OCI-LY7 (cell line): Measurements from ENCODE around the gene CEP68. TPM values are rescaled to one million over a fixed set of nuclear protein-coding genes. Genes with fewer than 3 reads are reported as not detected.
A peak's percentile ranks its signal among the peaks of the same experiment; 100 is the strongest.

Source experiments
- BruUV-seq: library from RNA; stranded (reverse); fragments of 400-500 nt; replicated peaks from 2 replicates; lab custom pipeline; 2021; lab: Mats Ljungman, UMichigan
- CTCF ChIA-PET: fragments of 300-600 bp; sonication (Branson Sonifier 250); formaldehyde crosslinking; loops from one replicate; lab custom pipeline; 2022; ENCODE audit warnings: antibody characterized with exemption; ENCODE audit not compliant: unreplicated experiment; lab: Charles Lee
- POLR2A ChIA-PET: fragments of 300-600 bp; sonication (Branson Sonifier 250); formaldehyde crosslinking; loops from one replicate; lab custom pipeline; 2022; ENCODE audit warnings: antibody characterized with exemption; lab: Charles Lee
- DNase-seq: peaks from one replicate; pipeline ENCODE4 v3.0.0-alpha.2; 2015; ENCODE audit warnings: low spot score
- H2AFZ ChIP-seq: fragments of 200-600 bp; sonication (generic), shearing (Covaris generic); 2 replicates; pipeline ENCODE4 v1.6.1; 2014; ENCODE audit warnings: mild to moderate bottlenecking, antibody characterized with exemption, low read length, moderate library complexity
- H3K27ac ChIP-seq: fragments of 200-600 bp; sonication (generic); 2 replicates; pipeline ENCODE4 v1.5.1; 2014; ENCODE audit warnings: mixed run types, low read depth, mild to moderate bottlenecking, moderate library complexity, low read length, inconsistent platforms; ENCODE audit not compliant: poor library complexity, severe bottlenecking
- H3K36me3 ChIP-seq: fragments of 200-600 bp; sonication (generic); 2 replicates; pipeline ENCODE4 v1.6.1; 2014; ENCODE audit warnings: mild to moderate bottlenecking, antibody characterized with exemption, low read length, moderate library complexity, mixed read lengths; ENCODE audit not compliant: insufficient read depth
- H3K4me1 ChIP-seq: fragments of 200-600 bp; sonication (generic); 2 replicates; pipeline ENCODE4 v1.5.1; 2014; ENCODE audit warnings: mild to moderate bottlenecking, low read length; ENCODE audit not compliant: insufficient read depth, poor library complexity, severe bottlenecking
- H3K4me2 ChIP-seq: fragments of 200-600 bp; sonication (generic); 2 replicates; pipeline ENCODE4 v1.6.1; 2014; ENCODE audit warnings: mild to moderate bottlenecking, low read length
- H3K4me3 ChIP-seq: fragments of 200-600 bp; sonication (generic); 2 replicates; pipeline ENCODE4 v1.5.1; 2014; ENCODE audit warnings: mild to moderate bottlenecking, low read depth, low read length; ENCODE audit not compliant: poor library complexity, severe bottlenecking
- H3K79me2 ChIP-seq: fragments of 200-600 bp; sonication (generic); 2 replicates; pipeline ENCODE4 v1.6.1; 2016; ENCODE audit warnings: low read depth, mild to moderate bottlenecking, low read length, moderate library complexity, mixed read lengths; ENCODE audit not compliant: insufficient read depth
- H3K9me2 ChIP-seq: fragments of 200-600 bp; sonication (generic); 2 replicates; pipeline ENCODE4 v1.6.1; 2016; ENCODE audit warnings: mild to moderate bottlenecking, low read length, mixed read lengths; ENCODE audit not compliant: insufficient read depth
- H3K9me3 ChIP-seq: fragments of 200-600 bp; sonication (generic); 2 replicates; pipeline ENCODE4 v1.6.1; 2014; ENCODE audit warnings: mild to moderate bottlenecking, mixed run types, low read length, mixed read lengths
- H4K20me1 ChIP-seq: fragments of 200-600 bp; sonication (generic); 2 replicates; pipeline ENCODE4 v1.6.1; 2014; ENCODE audit warnings: mild to moderate bottlenecking, antibody characterized with exemption, low read length, moderate library complexity, mixed read lengths; ENCODE audit not compliant: insufficient read depth
- CTCF ChIP-seq: fragments of 200-600 bp; sonication (generic); conservative IDR thresholded peaks from 2 replicates; pipeline ENCODE4 v1.5.1; 2014; ENCODE audit warnings: mild to moderate bottlenecking, antibody characterized with exemption, low read length, moderate library complexity, mixed read lengths
- EZH2phosphoT487 ChIP-seq: fragments of 200-600 bp; sonication (generic); IDR thresholded peaks from 2 replicates; pipeline ENCODE4 v1.6.1; 2018; ENCODE audit warnings: low read depth, borderline replicate concordance, mild to moderate bottlenecking, mixed run types, antibody characterized with exemption, low read length, moderate library complexity, mixed read lengths
- intact Hi-C: fragments of 100-400 bp; cut with micrococcal nuclease; formaldehyde crosslinking; loops from one replicate; pipeline ENCODE4 v1.10.0; 2022; ENCODE audit not compliant: unreplicated experiment
- total RNA-seq, 2 experiments: library from RNA; depleted of rRNA in 1 of 2; stranded (reverse); fragments of >200 nt in 1 of 2; shearing (Covaris generic) in 1 of 2; gene quantifications; 2 replicates each; pipeline ENCODE4 v1.2.3, GENCODE V29; 2014 to 2022

Gene CEP68
- total RNA-seq, 2 experiments from 2014 or later = 8.7 to 17.1 TPM

GRCh38 chr2:65020943-65021528, 35.2 kb upstream of the CEP68 start:
- no peaks in the 10 kb centered on the region for H3K79me2 ChIP-seq
- no peak for DNase-seq
- H3K4me1 ChIP-seq = peaks cover 23% of the 10 kb centered on the region
- CTCF ChIA-PET = no interaction called here
- POLR2A ChIA-PET = interaction anchor here (0.6 to 1.0 kb wide), 3 partner anchors 10 to 439 kb away, joined by 3 read pairs; no protein-coding TSS in a partner anchor
- TF ChIP-seq EZH2phosphoT487 (no peak), CTCF (no peak)
- no peaks in the 10 kb centered on the region for H4K20me1 ChIP-seq
- H3K9me2 ChIP-seq = no peaks in the 10 kb centered on the region
- no peaks in the 10 kb centered on the region for H3K9me3 ChIP-seq
- H3K27ac ChIP-seq = no peak overlapping the region
- H3K4me3 ChIP-seq = no peak overlapping the region
- H2AFZ ChIP-seq = no peak overlapping the region
- H3K36me3 ChIP-seq = peaks cover 71% of the 10 kb centered on the region
- no TSS peak for BruUV-seq
- H3K4me2 ChIP-seq = no peak overlapping the region
- intact Hi-C loops = no loop called here

GRCh38 chr2:65021709-65022108, 34.5 kb upstream of the CEP68 start:
- CTCF ChIA-PET = no interaction called here
- H3K4me3 ChIP-seq = no peak overlapping the region
- TF ChIP-seq CTCF (no peak), EZH2phosphoT487 (no peak)
- no peaks in the 10 kb centered on the region for H3K79me2 ChIP-seq
- peaks cover 28% of the 10 kb centered on the region for H3K4me1 ChIP-seq
- BruUV-seq = TSS peak; percentile 43
- no peaks in the 10 kb centered on the region for H3K9me2 ChIP-seq
- no peak for DNase-seq
- H3K36me3 ChIP-seq = peaks cover 65% of the 10 kb centered on the region
- H4K20me1 ChIP-seq = no peaks in the 10 kb centered on the region
- H3K4me2 ChIP-seq = no peak overlapping the region
- intact Hi-C loops = no loop called here
- no peak overlapping the region for H3K27ac ChIP-seq
- POLR2A ChIA-PET = interaction anchor here (0.6 to 1.0 kb wide), 3 partner anchors 9 to 440 kb away, joined by 3 read pairs; no protein-coding TSS in a partner anchor
- H2AFZ ChIP-seq = no peak overlapping the region
- no peaks in the 10 kb centered on the region for H3K9me3 ChIP-seq

DNA sequence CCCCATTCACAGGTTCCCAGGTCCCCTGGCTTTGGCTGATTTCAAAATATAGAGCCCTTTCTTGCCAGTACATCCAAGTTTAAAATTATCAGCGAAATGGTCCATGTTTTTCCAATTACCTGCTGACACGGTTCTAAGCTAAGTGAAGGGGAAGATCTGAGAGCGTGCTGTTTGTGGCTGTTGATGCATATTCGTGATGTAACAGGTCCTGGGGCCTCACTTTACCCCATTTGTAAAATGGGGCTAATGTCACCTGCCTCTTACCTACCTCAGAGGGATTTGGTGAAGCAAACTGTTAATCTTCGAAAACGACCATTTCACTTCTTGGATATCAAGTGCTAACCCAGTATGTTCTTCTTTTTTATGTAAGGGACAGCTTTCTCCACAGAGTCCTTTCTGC, 34.0 kb upstream of the CEP68 start:
- CTCF ChIA-PET = no interaction called here

More for the DNA sequence above, 34.0 kb upstream of the CEP68 start:
- Histone ChIP-seq H3K79me2 (no peaks in the 10 kb centered on the region), H3K9me2 (no peaks in the 10 kb centered on the region), H3K36me3 (peaks cover 61% of the 10 kb centered on the region), H3K4me3 (no peak overlapping the region), H3K4me2 (no peak overlapping the region), H4K20me1 (no peaks in the 10 kb centered on the region), H3K27ac (no peak overlapping the region), H3K9me3 (no peaks in the 10 kb centered on the region), H2AFZ (no peak overlapping the region), H3K4me1 (peaks cover 28% of the 10 kb centered on the region)
- TF ChIP-seq CTCF (no peak), EZH2phosphoT487 (no peak)
- no TSS peak for BruUV-seq
- intact Hi-C loops = no loop called here
- POLR2A ChIA-PET = interaction anchor here (0.6 kb wide), 1 partner anchor 390 kb away, joined by 4 read pairs; no protein-coding TSS in a partner anchor
- DNase-seq = no peak
